K562 (cell line): ENCODE results near the gene BCAS4. TPM values are rescaled to one million over a fixed set of nuclear protein-coding genes. Genes with fewer than 3 reads are reported as not detected.

Experiments
- ATAC-seq: fragments of 200-7000 bp; cut with Tn5 transposase; 3 replicates; pipeline ENCODE4 v1.9.1; 2020; ENCODE audit warnings: moderate library complexity
- BruUV-seq: library from RNA; stranded (reverse); fragments of 400-500 nt; replicated peaks from 2 replicates; lab custom pipeline; 2021; lab: Mats Ljungman, UMichigan
- CTCF ChIA-PET: fragments of 300-600 bp; formaldehyde crosslinking; extraction: SDS; loops from one replicate; lab custom pipeline; 2021; ENCODE audit warnings: low intra/inter-chr PET ratio; lab: Yijun Ruan, JAX
- POLR2A ChIA-PET: fragments of 300-600, 350-650 bp; sonication (Branson Sonifier 250); formaldehyde crosslinking; extraction: SDS; loops from one replicate; lab custom pipeline; 2021; ENCODE audit warnings: antibody characterized with exemption, inconsistent platforms; lab: Yijun Ruan, JAX
- DNase-seq, 4 experiments: peaks; one replicate each; pipeline versions ENCODE4 v3.0.0 to v3.0.0-alpha.2; 2011 to 2018; ENCODE audit warnings: low spot score in 3 of 4, mixed read lengths in 3 of 4; ENCODE audit errors: extremely low read depth in 1 of 4
- FAIRE-seq: peaks from 2 replicates; lab custom pipeline; 2011; peaks lifted over from hg19 to GRCh38; lab: Jason Lieb, UNC
- H2AFZ ChIP-seq: 2 replicates; pipeline ENCODE4 v1.6.0; 2011; ENCODE audit warnings: low read depth, low read length, control low read depth, inconsistent platforms
- H3K27ac ChIP-seq: fragments of 200-600 bp; 3 replicates; pipeline ENCODE4 v1.8.0; 2011; ENCODE audit warnings: low read depth, mild to moderate bottlenecking, control low read depth, inconsistent platforms, low read length, moderate library complexity, mixed read lengths; ENCODE audit errors: extremely low read depth
- H3K27me3 ChIP-seq, 2 experiments: fragments of 300-600 bp in 1 of 2; 2 replicates in 1 of 2; 3 replicates in 1 of 2; pipeline versions ENCODE4 v1.6.0 to v1.8.0; 2011; ENCODE audit warnings: inconsistent platforms in 2 of 2, low read length in 2 of 2, mild to moderate bottlenecking in 1 of 2, mixed read lengths in 1 of 2, moderate library complexity in 1 of 2; ENCODE audit not compliant: control insufficient read depth in 2 of 2, insufficient read depth in 2 of 2
- H3K36me3 ChIP-seq: fragments of 300-600 bp; 3 replicates; pipeline ENCODE4 v1.8.0; 2011; ENCODE audit warnings: mild to moderate bottlenecking, low read length, inconsistent platforms; ENCODE audit not compliant: control insufficient read depth, insufficient read depth
- H3K4me1 ChIP-seq, 2 experiments: fragments of 200-600 bp in 1 of 2; replicated peaks in 1 of 2; 2 replicates in 1 of 2; 3 replicates in 1 of 2; pipeline versions ENCODE4 v1.5.1 to v1.8.0; 2011; ENCODE audit warnings: inconsistent platforms in 2 of 2, low read length in 2 of 2, mild to moderate bottlenecking in 1 of 2, mixed read lengths in 1 of 2, moderate library complexity in 1 of 2; ENCODE audit not compliant: control insufficient read depth in 2 of 2, insufficient read depth in 2 of 2
- H3K4me2 ChIP-seq: 2 replicates; pipeline ENCODE4 v1.6.1; 2011; ENCODE audit warnings: low read length, control low read depth, inconsistent platforms, mixed read lengths; ENCODE audit not compliant: insufficient read depth
- H3K4me3 ChIP-seq: fragments of 200-600 bp; sonication (generic), shearing (Covaris generic); 2 replicates; pipeline ENCODE4 v1.5.1; 2016; ENCODE audit warnings: control low read depth, inconsistent platforms
- H3K79me2 ChIP-seq: fragments of 200-600 bp; 3 replicates; pipeline ENCODE4 v1.8.0; 2011; ENCODE audit warnings: low read length, inconsistent platforms; ENCODE audit not compliant: control insufficient read depth, insufficient read depth
- H3K9ac ChIP-seq, 2 experiments: 2 replicates each; pipeline versions ENCODE4 v1.6.0 to v1.6.1; 2011; ENCODE audit warnings: low read depth in 2 of 2, low read length in 2 of 2, control low read depth in 1 of 2, inconsistent platforms in 1 of 2, mild to moderate bottlenecking in 1 of 2, mixed read lengths in 1 of 2; ENCODE audit not compliant: insufficient read depth in 1 of 2
- H3K9me1 ChIP-seq: one replicate; pipeline ENCODE4 v1.6.0; 2011; ENCODE audit warnings: inconsistent platforms, mild to moderate bottlenecking, low read length, moderate library complexity; ENCODE audit not compliant: control insufficient read depth, insufficient read depth
- H3K9me3 ChIP-seq: replicated peaks from 2 replicates; pipeline ENCODE4 v1.5.1; 2011; ENCODE audit warnings: low read depth, low read length, inconsistent platforms; ENCODE audit not compliant: control insufficient read depth, insufficient read depth
- H4K20me1 ChIP-seq: replicated peaks from 2 replicates; pipeline ENCODE4 v1.6.1; 2011; ENCODE audit warnings: low read length, inconsistent platforms, mixed read lengths; ENCODE audit not compliant: control insufficient read depth, insufficient read depth
- ARID1B ChIP-seq: fragments of 450-650 bp; IDR thresholded peaks from 2 replicates; pipeline ENCODE4 v1.6.1; 2016; ENCODE audit warnings: antibody characterized with exemption, mild to moderate bottlenecking, inconsistent platforms
- EZH2 ChIP-seq: IDR thresholded peaks from 2 replicates; pipeline ENCODE4 v1.6.1; 2012; ENCODE audit warnings: low read depth, mild to moderate bottlenecking, inconsistent platforms, low read length, borderline replicate concordance
- GATAD2A ChIP-seq: fragments of 450-650 bp; IDR thresholded peaks from 2 replicates; pipeline ENCODE4 v1.6.1; 2017
- RCOR1 ChIP-seq, 2 experiments: IDR thresholded peaks; 2 replicates each; pipeline ENCODE4 v1.6.1; 2012; ENCODE audit warnings: low read depth in 2 of 2, low read length in 2 of 2, borderline replicate concordance in 1 of 2, improper control_type of control experiment in 1 of 2
- SLC30A9 ChIP-seq: fragments of 250-450 bp; sonication (Bioruptor Pico); IDR thresholded peaks from 2 replicates; pipeline ENCODE4 v1.8.0; 2022; ENCODE audit warnings: mild to moderate bottlenecking, moderate library complexity
- TRIM28 ChIP-seq: fragments of 450-650 bp; IDR thresholded peaks from 2 replicates; pipeline ENCODE4 v1.6.1; 2017
- XRCC4 ChIP-seq: IDR thresholded peaks from one replicate; pipeline ENCODE4 v1.6.1; 2011; ENCODE audit not compliant: insufficient read depth, insufficient read length; ENCODE audit errors: extremely low read depth
- ZFP1 ChIP-seq: fragments of 450-650 bp; formaldehyde crosslinking; IDR thresholded peaks from 2 replicates; pipeline ENCODE4 v1.4.0; 2020; ENCODE audit warnings: mild to moderate bottlenecking, mixed read lengths
- ZFPM2 ChIP-seq: fragments of 250-450 bp; sonication (Bioruptor Pico); IDR thresholded peaks from 2 replicates; pipeline ENCODE4 v1.5.1; 2022; ENCODE audit warnings: mild to moderate bottlenecking
- ZNF174 ChIP-seq: fragments of 250-450 bp; sonication (Bioruptor Pico); IDR thresholded peaks from 2 replicates; pipeline ENCODE4 v1.4.0; 2020; ENCODE audit warnings: mild to moderate bottlenecking
- ZNF184 ChIP-seq: sonication (generic); formaldehyde crosslinking; IDR thresholded peaks from 2 replicates; pipeline ENCODE4 v1.5.0; 2020; ENCODE audit warnings: missing genetic modification reagents
- ZNF445 ChIP-seq: fragments of 250-450 bp; sonication (Bioruptor Pico); IDR thresholded peaks from 2 replicates; pipeline ENCODE4 v1.4.0; 2020; ENCODE audit warnings: low read depth, mild to moderate bottlenecking, moderate library complexity
- ZSCAN32 ChIP-seq: fragments of 450-650 bp; formaldehyde crosslinking; IDR thresholded peaks from 2 replicates; pipeline ENCODE4 v1.4.0; 2020; ENCODE audit warnings: mild to moderate bottlenecking, moderate library complexity
- WGBS: fragments of 100-300 bp; shearing (Covaris generic); methylation state at CpG from one replicate; pipeline ENCODE4 v1.1.6; 2016; ENCODE audit warnings: low coverage, mixed read lengths; ENCODE audit not compliant: insufficient coverage; ENCODE audit errors: missing lambda C conversion rate; 5-methylcytosine and 5-hydroxymethylcytosine counted together
- in situ Hi-C: fragments of 300-500 bp; cut with MboI; formaldehyde crosslinking; loops from 4 replicates; pipeline ENCODE4 v1.15.0; 2018; ENCODE audit warnings: inconsistent platforms, mixed read lengths
- intact Hi-C: fragments of 100-400 bp; cut with micrococcal nuclease; formaldehyde crosslinking; loops from 2 replicates; pipeline ENCODE4 v1.14.2; 2022
- polyA plus RNA-seq, 8 experiments: library from polyadenylated mRNA; depleted of rRNA in 4 of 8; stranded (reverse) in 5 of 8; unstranded in 3 of 8; fragments of >200 nt; fragmentation: Nextera tagmentation in 2 of 8; fragmentation: Illumina TruSeq in 1 of 8; extraction: Ambion mirVana in 2 of 8; extraction: Trizol in 1 of 8; gene quantifications; 2 replicates each; pipeline versions ENCODE4 v1.2.1 to v1.2.3, GENCODE V29; 2011 to 2014; ENCODE audit warnings: inconsistent platforms in 1 of 8, missing spikeins in 1 of 8
- total RNA-seq, 7 experiments: library from RNA; depleted of rRNA in 6 of 7; stranded (reverse); fragments of >200 nt in 6 of 7; fragmentation: Illumina TruSeq in 2 of 7; extraction: Trizol in 2 of 7; gene quantifications; 2 replicates each; pipeline versions ENCODE4 v1.2.1 to v1.2.3, GENCODE V29; 2011 to 2021; ENCODE audit warnings: low replicate concordance in 1 of 7
- TF ChIP-seq, protein P1 (sequence below): fragments of 250-450 bp; sonication (Bioruptor Pico); IDR thresholded peaks from 2 replicates; pipeline ENCODE4 v1.8.0; 2022; ENCODE audit warnings: inconsistent platforms, mild to moderate bottlenecking, moderate library complexity, borderline replicate concordance
- TF ChIP-seq, protein P2 (sequence below): sonication (generic); formaldehyde crosslinking; IDR thresholded peaks from 2 replicates; pipeline ENCODE4 v1.8.0; 2022; ENCODE audit warnings: mild to moderate bottlenecking, missing genetic modification reagents
- TF ChIP-seq, protein P3 (sequence below): fragments of 200-800 bp; sonication (Bioruptor generic); IDR thresholded peaks from 2 replicates; pipeline ENCODE4 v1.6.1; 2017; ENCODE audit warnings: missing genetic modification characterization, missing compliant biosample characterization

The BCAS4 gene
- total and polyA plus RNA-seq, 9 of the 15 experiments (the other 6 are each of a cell fraction or from before 2014, with no cell fraction given) = 0.15 to 2.3 (median 0.47) TPM

- CTCF ChIA-PET = no interaction called here
- H3K27ac ChIP-seq = no peak overlapping the region
Measured at GRCh38 chr20:50831622-50832021, 36.8 kb downstream of the BCAS4 start.

More at GRCh38 chr20:50831622-50832021, 36.8 kb downstream of the BCAS4 start:
- DNase-seq (no peak), FAIRE-seq (no peak), ATAC-seq (peak; percentile 46; the same call in 2 of the 3 replicates)
- Histone ChIP-seq H3K4me2 (no peak overlapping the region), H3K36me3 (no peaks in the 10 kb centered on the region), H3K9ac (peak overlapping the region in 1 of 2 experiments; percentile 59; a peak in 2 of 4 replicates), H3K4me3 (no peak overlapping the region), H3K27me3 (peaks cover 0 to 5% of the 10 kb centered on the region in 2 experiments; a peak in 1 of 5 replicates), H3K4me1 (peaks cover 0 to 5% of the 10 kb centered on the region in 2 experiments; a peak in 1 of 5 replicates), H4K20me1 (no peaks in the 10 kb centered on the region), H3K9me3 (no peaks in the 10 kb centered on the region), H3K9me1 (no peaks in the 10 kb centered on the region), H3K79me2 (no peaks in the 10 kb centered on the region), H2AFZ (no peak overlapping the region)
- in situ Hi-C loops = no loop called here
- TF ChIP-seq, protein P1, sequence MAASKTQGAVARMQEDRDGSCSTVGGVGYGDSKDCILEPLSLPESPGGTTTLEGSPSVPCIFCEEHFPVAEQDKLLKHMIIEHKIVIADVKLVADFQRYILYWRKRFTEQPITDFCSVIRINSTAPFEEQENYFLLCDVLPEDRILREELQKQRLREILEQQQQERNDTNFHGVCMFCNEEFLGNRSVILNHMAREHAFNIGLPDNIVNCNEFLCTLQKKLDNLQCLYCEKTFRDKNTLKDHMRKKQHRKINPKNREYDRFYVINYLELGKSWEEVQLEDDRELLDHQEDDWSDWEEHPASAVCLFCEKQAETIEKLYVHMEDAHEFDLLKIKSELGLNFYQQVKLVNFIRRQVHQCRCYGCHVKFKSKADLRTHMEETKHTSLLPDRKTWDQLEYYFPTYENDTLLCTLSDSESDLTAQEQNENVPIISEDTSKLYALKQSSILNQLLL (CRISPR knock-in tag) = no peak
- no peak for TF ChIP-seq ZNF184
- no peak for TF ChIP-seq XRCC4
- TF ChIP-seq, protein P2, sequence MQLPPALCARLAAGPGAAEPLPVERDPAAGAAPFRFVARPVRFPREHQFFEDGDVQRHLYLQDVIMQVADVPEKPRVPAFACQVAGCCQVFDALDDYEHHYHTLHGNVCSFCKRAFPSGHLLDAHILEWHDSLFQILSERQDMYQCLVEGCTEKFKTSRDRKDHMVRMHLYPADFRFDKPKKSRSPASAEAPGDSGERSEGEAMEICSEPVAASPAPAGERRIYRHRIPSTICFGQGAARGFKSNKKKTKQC (CRISPR knock-in tag) = no peak
- TF ChIP-seq RCOR1 (IDR thresholded peaks at IDR 0.05; ENCODE audit: borderline replicate concordance in 1 of 2, low read depth in 2 of 2, low read length in 2 of 2) = no peak
- TF ChIP-seq ZFP1 (CRISPR knock-in tag) = no peak
- no peak for TF ChIP-seq ZSCAN32 (CRISPR knock-in tag)
- no peak for TF ChIP-seq ZFPM2 (CRISPR knock-in tag)
- TF ChIP-seq ARID1B = no peak
- no peak for TF ChIP-seq TRIM28
- TF ChIP-seq ZNF174 = no peak
- no peak for TF ChIP-seq GATAD2A
- TF ChIP-seq, protein P3, sequence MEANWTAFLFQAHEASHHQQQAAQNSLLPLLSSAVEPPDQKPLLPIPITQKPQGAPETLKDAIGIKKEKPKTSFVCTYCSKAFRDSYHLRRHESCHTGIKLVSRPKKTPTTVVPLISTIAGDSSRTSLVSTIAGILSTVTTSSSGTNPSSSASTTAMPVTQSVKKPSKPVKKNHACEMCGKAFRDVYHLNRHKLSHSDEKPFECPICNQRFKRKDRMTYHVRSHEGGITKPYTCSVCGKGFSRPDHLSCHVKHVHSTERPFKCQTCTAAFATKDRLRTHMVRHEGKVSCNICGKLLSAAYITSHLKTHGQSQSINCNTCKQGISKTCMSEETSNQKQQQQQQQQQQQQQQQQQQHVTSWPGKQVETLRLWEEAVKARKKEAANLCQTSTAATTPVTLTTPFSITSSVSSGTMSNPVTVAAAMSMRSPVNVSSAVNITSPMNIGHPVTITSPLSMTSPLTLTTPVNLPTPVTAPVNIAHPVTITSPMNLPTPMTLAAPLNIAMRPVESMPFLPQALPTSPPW (CRISPR knock-in tag) = no peak
- TF ChIP-seq SLC30A9 (CRISPR knock-in tag) = no peak
- TF ChIP-seq ZNF445 (CRISPR knock-in tag) = no peak
- TF ChIP-seq EZH2 = no peak
- 20% methylated on average over 6 of the region's 6 CpGs for WGBS
- intact Hi-C loops = no loop called here
- POLR2A ChIA-PET = interaction anchor here (0.6 to 0.7 kb wide), 3 partner anchors 17 to 865 kb away, joined by 3 to 5 read pairs (median 3); no protein-coding TSS in a partner anchor
- BruUV-seq = no TSS peak
